Measurements from ENCODE around the gene RPRD1B. TPM values are rescaled to one million over a fixed set of nuclear protein-coding genes. Genes with fewer than 3 reads are reported as not detected.

RPRD1B gene
- polyA plus RNA-seq, 2 donors: 4.9 to 10.2 TPM

DNA sequence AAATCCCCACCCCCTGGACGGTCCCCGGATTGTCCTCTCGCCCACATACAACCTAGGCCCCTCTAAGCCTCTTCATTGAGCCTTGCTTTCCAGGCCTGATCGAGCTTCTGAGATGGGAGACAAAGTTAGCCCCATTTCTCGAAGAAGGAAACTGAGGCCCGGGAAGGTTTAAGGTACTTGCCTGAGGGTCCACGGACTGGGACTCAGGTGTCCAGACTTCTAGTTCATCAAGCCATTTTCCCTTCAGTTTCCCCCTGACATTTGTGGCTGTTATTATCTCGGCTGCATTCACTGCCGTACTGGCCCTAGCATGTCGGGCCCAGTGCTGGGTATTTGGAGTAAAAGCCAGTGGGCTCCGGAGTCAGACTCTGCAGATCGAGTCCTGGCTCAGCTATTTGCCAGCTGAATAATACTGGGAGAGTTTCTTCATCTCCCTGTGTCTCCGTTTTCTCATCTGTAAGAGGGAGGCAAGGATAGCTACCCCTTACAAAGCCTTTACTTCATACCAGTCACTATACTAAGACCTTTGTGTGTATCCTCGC is 633 bp downstream of the RPRD1B start:
- peaks cover 0 to 13% of the 10 kb centered on the region in 2 donors for H3K4me1 ChIP-seq (ENCODE audit: control insufficient read depth in 2 of 2, insufficient read depth in 2 of 2, low read length in 1 of 2)
- WGBS, 2 donors: 7 to 8% methylated on average over 14 of the region's 14 CpGs
- H3K36me3 ChIP-seq (ENCODE audit: control insufficient read depth in 2 of 2, insufficient read depth in 2 of 2, low read length in 1 of 2): peaks cover 0 to 2% of the 10 kb centered on the region in 2 donors
- peak overlapping the region; percentile 74 to 86 for H3K4me3 ChIP-seq (ENCODE audit: low read depth in 1 of 2, low read length in 2 of 2)
- peak overlapping the region; percentile 82 to 97 for H3K27ac ChIP-seq (ENCODE audit: low read depth in 2 of 2, low read length in 1 of 2)
- no peaks in the 10 kb centered on the region for H3K27me3 ChIP-seq (ENCODE audit: control insufficient read depth in 1 of 2, insufficient read depth in 2 of 2, low read length in 2 of 2)
- H3K9me3 ChIP-seq (ENCODE audit: control insufficient read depth in 2 of 2, insufficient read depth in 1 of 2, low read depth in 1 of 2, low read length in 1 of 2): no peaks in the 10 kb centered on the region

GRCh38 chr20:38034961-38035360 is 1.4 kb downstream of the RPRD1B start:
- peaks cover 0 to 2% of the 10 kb centered on the region in 2 donors for H3K36me3 ChIP-seq (ENCODE audit: control insufficient read depth in 2 of 2, insufficient read depth in 2 of 2, low read length in 1 of 2)
- H3K4me1 ChIP-seq (ENCODE audit: control insufficient read depth in 2 of 2, insufficient read depth in 2 of 2, low read length in 1 of 2): peaks cover 0 to 13% of the 10 kb centered on the region in 2 donors
- no peaks in the 10 kb centered on the region for H3K27me3 ChIP-seq (ENCODE audit: control insufficient read depth in 1 of 2, insufficient read depth in 2 of 2, low read length in 2 of 2)
- WGBS, 2 donors: 71% methylated on average over 6 of the region's 6 CpGs
- H3K27ac ChIP-seq (ENCODE audit: low read depth in 2 of 2, low read length in 1 of 2): no peak overlapping the region
- H3K9me3 ChIP-seq (ENCODE audit: control insufficient read depth in 2 of 2, insufficient read depth in 1 of 2, low read depth in 1 of 2, low read length in 1 of 2): no peaks in the 10 kb centered on the region
- H3K4me3 ChIP-seq (ENCODE audit: low read depth in 1 of 2, low read length in 2 of 2): peak overlapping the region; percentile 74 to 86

GRCh38 chr20:38036366-38036765 is 2.8 kb downstream of the RPRD1B start:
- Histone ChIP-seq H3K27me3 (ENCODE audit: control insufficient read depth in 1 of 2, insufficient read depth in 2 of 2, low read length in 2 of 2) (no peaks in the 10 kb centered on the region), H3K4me1 (ENCODE audit: control insufficient read depth in 2 of 2, insufficient read depth in 2 of 2, low read length in 1 of 2) (peaks cover 0 to 13% of the 10 kb centered on the region in 2 donors), H3K27ac (ENCODE audit: low read depth in 2 of 2, low read length in 1 of 2) (no peak overlapping the region), H3K4me3 (ENCODE audit: low read depth in 1 of 2, low read length in 2 of 2) (no peak overlapping the region), H3K9me3 (ENCODE audit: control insufficient read depth in 2 of 2, insufficient read depth in 1 of 2, low read depth in 1 of 2, low read length in 1 of 2) (no peaks in the 10 kb centered on the region), H3K36me3 (ENCODE audit: control insufficient read depth in 2 of 2, insufficient read depth in 2 of 2, low read length in 1 of 2) (peaks cover 0 to 2% of the 10 kb centered on the region in 2 donors)
- WGBS, 2 donors: 85 to 86% methylated on average over 5 of the region's 5 CpGs

DNA sequence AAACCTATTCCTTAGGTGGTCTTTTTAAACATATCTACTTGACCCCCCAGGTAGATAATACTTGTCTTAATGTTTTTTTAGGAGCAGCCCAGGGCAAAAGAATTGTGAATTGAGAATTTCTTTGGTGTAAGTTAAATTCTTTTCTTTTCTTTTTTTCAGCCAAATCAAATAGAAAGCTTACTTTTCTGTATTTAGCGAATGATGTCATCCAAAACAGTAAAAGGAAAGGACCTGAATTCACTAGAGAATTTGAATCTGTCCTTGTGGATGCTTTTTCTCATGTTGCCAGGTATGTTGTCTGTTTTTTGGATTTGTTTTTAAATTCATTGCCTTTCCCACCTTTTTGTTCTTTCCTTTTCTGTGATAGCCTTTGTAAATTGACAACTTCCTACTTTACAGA is 6.7 kb downstream of the RPRD1B start:
- no peaks in the 10 kb centered on the region for H3K27me3 ChIP-seq (ENCODE audit: control insufficient read depth in 1 of 2, insufficient read depth in 2 of 2, low read length in 2 of 2)
- peaks cover 0 to 4% of the 10 kb centered on the region in 2 donors for H3K4me1 ChIP-seq (ENCODE audit: control insufficient read depth in 2 of 2, insufficient read depth in 2 of 2, low read length in 1 of 2)
- no peaks in the 10 kb centered on the region for H3K9me3 ChIP-seq (ENCODE audit: control insufficient read depth in 2 of 2, insufficient read depth in 1 of 2, low read depth in 1 of 2, low read length in 1 of 2)
- WGBS, 2 donors: 78 to 98% methylated on average over 1 of the region's 1 CpG
- H3K27ac ChIP-seq (ENCODE audit: low read depth in 2 of 2, low read length in 1 of 2): no peak overlapping the region
- H3K4me3 ChIP-seq (ENCODE audit: low read depth in 1 of 2, low read length in 2 of 2): no peak overlapping the region
- H3K36me3 ChIP-seq (ENCODE audit: control insufficient read depth in 2 of 2, insufficient read depth in 2 of 2, low read length in 1 of 2): peaks cover 0 to 13% of the 10 kb centered on the region in 2 donors

DNA sequence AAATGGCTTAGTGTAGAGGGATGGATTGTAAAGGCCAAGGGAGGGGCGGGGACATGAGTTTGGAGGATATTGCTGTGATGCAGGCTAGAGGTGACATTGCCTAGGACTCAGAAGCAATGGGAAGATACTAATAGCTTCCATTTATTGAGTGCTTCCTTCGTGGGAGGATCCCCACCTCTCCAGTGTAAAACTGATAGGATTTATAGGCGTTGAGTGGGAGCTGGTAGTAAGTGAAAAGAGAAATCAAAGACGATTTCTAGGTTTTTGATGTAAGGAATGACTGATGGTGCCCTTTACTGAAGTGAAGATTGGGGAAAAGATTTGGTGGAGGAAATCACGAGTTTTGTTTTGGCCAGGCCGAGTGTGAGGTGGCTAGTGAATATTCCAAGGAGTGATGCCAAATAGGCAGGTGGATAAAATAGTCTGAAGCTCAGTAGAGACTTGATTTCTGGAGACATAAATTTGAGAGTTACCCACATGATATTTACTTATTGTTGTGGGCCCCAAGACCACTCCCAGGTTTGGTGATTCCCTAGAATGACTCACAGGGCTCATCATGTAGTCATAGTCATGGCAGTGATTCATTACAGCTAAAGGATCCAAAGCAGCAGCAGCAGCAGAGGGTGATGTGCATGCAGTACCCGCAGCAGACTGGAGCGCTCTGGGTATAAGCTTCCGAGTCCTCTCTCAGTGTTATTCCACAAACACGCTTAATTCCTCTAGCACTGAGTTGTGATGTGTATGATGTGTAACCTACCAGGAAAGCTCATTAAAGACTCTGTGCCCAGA is 10.2 kb downstream of the RPRD1B start:
- Histone ChIP-seq H3K9me3 (ENCODE audit: control insufficient read depth in 2 of 2, insufficient read depth in 1 of 2, low read depth in 1 of 2, low read length in 1 of 2) (no peaks in the 10 kb centered on the region), H3K4me1 (ENCODE audit: control insufficient read depth in 2 of 2, insufficient read depth in 2 of 2, low read length in 1 of 2) (no peaks in the 10 kb centered on the region), H3K27ac (ENCODE audit: low read depth in 2 of 2, low read length in 1 of 2) (no peak overlapping the region), H3K27me3 (ENCODE audit: control insufficient read depth in 1 of 2, insufficient read depth in 2 of 2, low read length in 2 of 2) (no peaks in the 10 kb centered on the region), H3K36me3 (ENCODE audit: control insufficient read depth in 2 of 2, insufficient read depth in 2 of 2, low read length in 1 of 2) (peaks cover 5 to 11% of the 10 kb centered on the region in 2 donors), H3K4me3 (ENCODE audit: low read depth in 1 of 2, low read length in 2 of 2) (no peak overlapping the region)
- WGBS, 2 donors: 88 to 92% methylated on average over 10 of the region's 10 CpGs

GRCh38 chr20:38044685-38045084 is 11.1 kb downstream of the RPRD1B start:
- Histone ChIP-seq H3K36me3 (ENCODE audit: control insufficient read depth in 2 of 2, insufficient read depth in 2 of 2, low read length in 1 of 2) (peaks cover 5 to 11% of the 10 kb centered on the region in 2 donors), H3K4me1 (ENCODE audit: control insufficient read depth in 2 of 2, insufficient read depth in 2 of 2, low read length in 1 of 2) (no peaks in the 10 kb centered on the region), H3K4me3 (ENCODE audit: low read depth in 1 of 2, low read length in 2 of 2) (no peak overlapping the region), H3K27ac (ENCODE audit: low read depth in 2 of 2, low read length in 1 of 2) (no peak overlapping the region), H3K27me3 (ENCODE audit: control insufficient read depth in 1 of 2, insufficient read depth in 2 of 2, low read length in 2 of 2) (no peaks in the 10 kb centered on the region), H3K9me3 (ENCODE audit: control insufficient read depth in 2 of 2, insufficient read depth in 1 of 2, low read depth in 1 of 2, low read length in 1 of 2) (no peaks in the 10 kb centered on the region)
- WGBS, 2 donors: 88 to 90% methylated on average over 3 of the region's 3 CpGs

DNA sequence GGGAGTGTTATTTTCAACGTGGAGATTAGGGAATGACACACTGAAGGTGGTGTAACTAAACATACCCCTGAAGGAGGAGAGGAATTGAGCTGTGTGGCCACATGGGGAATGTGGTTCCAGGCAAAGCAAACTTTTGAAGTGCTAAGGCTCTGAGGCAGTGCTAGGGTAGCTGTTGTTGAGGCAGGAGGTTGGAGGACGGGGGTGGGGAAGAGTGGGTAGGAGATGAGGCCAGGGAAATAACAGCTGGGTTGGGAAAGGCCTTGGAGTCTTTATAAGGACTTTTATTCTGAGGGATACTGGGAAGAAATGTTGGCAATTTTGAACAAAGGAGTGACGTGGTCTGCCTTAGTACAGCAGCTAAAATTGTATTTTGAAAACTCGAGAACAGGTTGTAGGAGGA is 13.0 kb downstream of the RPRD1B start:
- Histone ChIP-seq H3K27ac (ENCODE audit: low read depth in 2 of 2, low read length in 1 of 2) (no peak overlapping the region), H3K4me3 (ENCODE audit: low read depth in 1 of 2, low read length in 2 of 2) (no peak overlapping the region), H3K27me3 (ENCODE audit: control insufficient read depth in 1 of 2, insufficient read depth in 2 of 2, low read length in 2 of 2) (no peaks in the 10 kb centered on the region), H3K36me3 (ENCODE audit: control insufficient read depth in 2 of 2, insufficient read depth in 2 of 2, low read length in 1 of 2) (peaks cover 5 to 16% of the 10 kb centered on the region in 2 donors), H3K9me3 (ENCODE audit: control insufficient read depth in 2 of 2, insufficient read depth in 1 of 2, low read depth in 1 of 2, low read length in 1 of 2) (no peaks in the 10 kb centered on the region), H3K4me1 (ENCODE audit: control insufficient read depth in 2 of 2, insufficient read depth in 2 of 2, low read length in 1 of 2) (no peaks in the 10 kb centered on the region)
- WGBS, 2 donors: 68 to 70% methylated on average over 4 of the region's 4 CpGs

- Histone ChIP-seq H3K4me3 (ENCODE audit: low read depth in 1 of 2, low read length in 2 of 2) (no peak overlapping the region), H3K36me3 (ENCODE audit: control insufficient read depth in 2 of 2, insufficient read depth in 2 of 2, low read length in 1 of 2) (peaks cover 5 to 8% of the 10 kb centered on the region in 2 donors), H3K9me3 (ENCODE audit: control insufficient read depth in 2 of 2, insufficient read depth in 1 of 2, low read depth in 1 of 2, low read length in 1 of 2) (no peaks in the 10 kb centered on the region), H3K27ac (ENCODE audit: low read depth in 2 of 2, low read length in 1 of 2) (no peak overlapping the region), H3K4me1 (ENCODE audit: control insufficient read depth in 2 of 2, insufficient read depth in 2 of 2, low read length in 1 of 2) (no peaks in the 10 kb centered on the region), H3K27me3 (ENCODE audit: control insufficient read depth in 1 of 2, insufficient read depth in 2 of 2, low read length in 2 of 2) (no peaks in the 10 kb centered on the region)
- 41 to 54% methylated on average over 3 of the region's 3 CpGs for WGBS, 2 donors
Measured at GRCh38 chr20:38049800-38050199, 16.3 kb downstream of the RPRD1B start.

DNA sequence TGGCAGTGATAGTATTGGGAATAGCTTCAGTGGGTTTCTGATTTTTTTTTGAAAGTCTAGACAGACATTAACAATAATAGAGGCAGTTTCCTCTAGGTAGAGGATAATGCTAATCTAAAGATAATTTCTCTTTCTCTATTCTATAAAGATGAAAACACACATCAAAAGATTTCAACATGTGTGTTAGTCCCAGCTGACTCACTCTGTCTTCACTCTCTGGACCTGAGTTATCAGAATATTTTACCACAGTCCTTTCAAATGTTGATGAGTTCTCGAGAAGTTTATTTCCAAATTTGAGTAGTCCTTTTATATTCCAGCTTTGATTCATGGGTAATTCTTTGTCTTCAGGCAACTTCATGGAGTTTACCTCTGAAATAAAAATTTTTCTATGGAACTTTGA is 17.1 kb downstream of the RPRD1B start:
- H3K27ac ChIP-seq (ENCODE audit: low read depth in 2 of 2, low read length in 1 of 2): no peak overlapping the region
- no peaks in the 10 kb centered on the region for H3K4me1 ChIP-seq (ENCODE audit: control insufficient read depth in 2 of 2, insufficient read depth in 2 of 2, low read length in 1 of 2)
- H3K27me3 ChIP-seq (ENCODE audit: control insufficient read depth in 1 of 2, insufficient read depth in 2 of 2, low read length in 2 of 2): no peaks in the 10 kb centered on the region
- peaks cover 5 to 8% of the 10 kb centered on the region in 2 donors for H3K36me3 ChIP-seq (ENCODE audit: control insufficient read depth in 2 of 2, insufficient read depth in 2 of 2, low read length in 1 of 2)
- no peak overlapping the region for H3K4me3 ChIP-seq (ENCODE audit: low read depth in 1 of 2, low read length in 2 of 2)
- no peaks in the 10 kb centered on the region for H3K9me3 ChIP-seq (ENCODE audit: control insufficient read depth in 2 of 2, insufficient read depth in 1 of 2, low read depth in 1 of 2, low read length in 1 of 2)
- 53 to 58% methylated on average over 1 of the region's 1 CpG for WGBS, 2 donors

DNA sequence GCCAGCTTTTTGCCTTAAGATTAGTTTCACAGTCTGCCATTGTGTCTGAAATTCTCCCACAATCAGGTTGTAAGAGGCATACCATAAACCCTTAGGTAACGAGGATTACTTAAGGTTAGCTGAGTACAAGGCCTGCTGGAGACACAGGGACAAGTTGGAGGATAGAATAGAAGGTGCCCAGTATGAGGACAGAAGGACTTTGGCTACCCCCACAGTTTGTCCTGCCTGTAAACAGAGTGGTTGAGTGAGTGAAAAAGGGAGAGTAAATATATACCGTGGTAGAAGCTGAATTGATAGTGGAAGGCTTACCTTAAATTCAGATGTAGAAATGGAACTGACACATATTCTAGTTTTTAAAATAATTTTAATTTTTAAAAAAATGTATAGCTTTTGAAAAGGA is 19.3 kb downstream of the RPRD1B start:
- Histone ChIP-seq H3K27me3 (ENCODE audit: control insufficient read depth in 1 of 2, insufficient read depth in 2 of 2, low read length in 2 of 2) (no peaks in the 10 kb centered on the region), H3K4me1 (ENCODE audit: control insufficient read depth in 2 of 2, insufficient read depth in 2 of 2, low read length in 1 of 2) (no peaks in the 10 kb centered on the region), H3K9me3 (ENCODE audit: control insufficient read depth in 2 of 2, insufficient read depth in 1 of 2, low read depth in 1 of 2, low read length in 1 of 2) (no peaks in the 10 kb centered on the region), H3K27ac (ENCODE audit: low read depth in 2 of 2, low read length in 1 of 2) (no peak overlapping the region), H3K36me3 (ENCODE audit: control insufficient read depth in 2 of 2, insufficient read depth in 2 of 2, low read length in 1 of 2) (peaks cover 5 to 8% of the 10 kb centered on the region in 2 donors), H3K4me3 (ENCODE audit: low read depth in 1 of 2, low read length in 2 of 2) (no peak overlapping the region)
- 72 to 82% methylated on average over 2 of the region's 2 CpGs for WGBS, 2 donors

Data from esophagus (tissue), 2 donors.